HG03521 (cell line): ENCODE results near the gene LRCH1.
"Not testable (repeated sequence)": the region's sequence is repeated elsewhere in the genome, so short reads cannot be mapped to it uniquely, and the experiment has no call there.

ENCODE experiments used
- ATAC-seq: cut with Tn5 transposase; IDR thresholded peaks from one replicate; pipeline ENCODE4 v1.9.1; 2021; ENCODE audit warnings: mild to moderate bottlenecking, moderate library complexity; ENCODE audit not compliant: unreplicated experiment

The LRCH1 gene

DNA sequence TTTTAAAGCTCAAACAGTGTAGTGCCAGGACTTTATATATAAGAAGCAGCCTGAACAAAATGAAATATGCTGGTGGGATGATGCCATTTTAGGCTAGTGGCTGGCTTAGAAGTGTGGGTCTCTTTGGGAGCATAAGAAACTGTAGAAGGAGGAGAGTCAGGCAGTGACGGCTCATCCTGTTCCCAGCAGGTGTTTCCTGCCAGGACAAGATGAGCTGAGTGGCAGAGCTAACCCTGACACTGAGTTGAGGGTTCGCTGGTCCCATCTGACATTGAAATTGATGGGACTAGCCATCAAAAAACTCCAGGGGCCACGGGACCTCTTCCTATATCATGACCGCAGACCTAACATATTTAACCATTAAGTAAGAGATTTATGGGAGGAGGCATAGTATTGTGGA lies 192.7 kb downstream of the LRCH1 start:
- ATAC-seq = no peak

DNA sequence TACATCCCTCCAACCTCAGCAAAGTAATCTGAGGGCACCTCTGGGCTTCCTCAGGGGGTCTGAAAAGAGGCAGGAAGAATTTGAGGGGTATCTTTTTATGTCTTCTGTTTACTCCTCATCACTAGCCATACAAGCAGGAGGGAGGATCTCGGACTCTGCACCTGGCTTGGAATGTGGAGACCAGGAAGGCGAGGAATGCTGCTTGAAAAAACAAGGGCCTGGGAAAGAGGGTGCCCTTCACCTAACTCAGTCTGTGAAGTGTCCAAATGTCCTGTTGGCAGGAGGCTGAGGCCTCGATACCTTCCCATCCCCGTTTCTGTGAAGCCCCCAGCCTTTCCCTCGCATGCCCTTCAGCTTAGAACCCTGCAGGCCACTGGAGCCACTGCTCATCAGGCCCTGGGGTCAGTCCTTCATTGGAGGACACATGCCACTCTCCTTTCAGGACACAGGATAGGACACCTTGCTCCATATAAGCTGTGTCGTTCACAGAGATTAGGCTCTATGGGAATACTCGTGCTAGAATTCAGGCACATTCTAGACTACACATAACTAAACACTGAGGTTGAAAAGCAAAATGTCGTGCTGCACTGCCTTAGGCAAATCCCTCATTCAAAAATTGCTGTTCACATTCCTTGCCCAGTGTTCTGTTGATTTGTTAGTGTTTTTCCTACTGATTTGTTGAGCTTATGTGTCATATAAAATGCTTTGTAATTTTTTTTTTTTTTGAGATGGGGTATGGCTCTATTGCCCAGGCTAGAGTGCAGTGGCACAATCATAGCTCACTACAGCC lies 194.3 kb downstream of the LRCH1 start:
- no peak for ATAC-seq

DNA sequence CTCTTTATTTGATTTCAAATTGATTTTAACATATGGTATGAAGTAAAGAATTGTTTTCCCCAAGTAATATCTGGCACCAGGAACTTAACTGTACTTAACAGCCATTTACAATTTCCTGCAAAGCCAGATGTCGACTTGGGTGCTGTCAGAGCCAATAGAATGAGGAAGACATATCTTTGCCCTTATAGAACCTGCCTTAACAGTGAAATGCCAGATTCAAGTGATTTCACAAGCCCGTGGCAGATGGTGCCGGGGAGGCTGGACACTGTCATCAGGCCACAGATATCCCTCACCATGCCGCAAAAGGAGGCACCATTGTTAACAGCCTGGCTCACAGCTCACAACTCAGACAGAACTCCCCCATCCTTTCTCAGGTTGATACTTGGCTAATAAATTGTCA lies 195.3 kb downstream of the LRCH1 start:
- no peak for ATAC-seq

DNA sequence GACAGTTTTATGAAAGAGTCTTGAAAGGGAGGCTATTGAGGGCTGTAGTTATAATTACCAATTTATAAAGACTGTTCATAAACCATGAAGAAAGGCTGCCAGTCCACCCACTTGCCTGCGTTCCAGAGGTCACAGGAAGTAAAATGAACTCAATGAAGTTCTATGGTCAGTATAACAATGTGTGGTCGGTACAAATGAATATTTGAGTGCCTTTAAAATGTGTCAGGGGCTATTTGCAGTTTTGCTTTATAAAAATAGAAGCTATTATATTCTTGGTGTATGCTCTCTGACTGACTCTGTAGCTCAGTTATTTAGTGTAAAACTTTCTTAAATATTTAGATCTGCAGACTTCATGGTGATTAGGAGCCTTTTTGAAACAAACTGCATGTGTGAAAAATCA lies 197.0 kb downstream of the LRCH1 start:
- no peak for ATAC-seq

- ATAC-seq = peak; percentile 72
Measured at GRCh38 chr13:46751811-46752635, 199.1 kb downstream of the LRCH1 start.

DNA sequence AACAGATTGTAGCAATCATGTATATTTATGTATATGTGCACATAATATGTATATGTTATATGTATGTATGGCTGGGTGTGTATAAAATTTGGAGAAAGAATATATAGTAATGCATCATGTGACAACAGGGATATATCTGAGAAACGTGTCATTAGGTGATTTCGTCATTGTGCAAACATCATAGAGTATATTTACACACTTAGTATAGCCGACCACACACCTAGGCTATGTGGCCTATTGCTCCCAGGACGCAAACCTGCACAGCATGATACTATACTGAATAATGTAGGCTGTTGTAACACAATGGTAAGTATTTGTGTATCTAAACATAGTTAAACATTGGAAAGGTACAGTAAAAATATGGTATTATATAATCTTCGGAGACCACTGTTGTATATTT lies 200.2 kb downstream of the LRCH1 start:
- no peak for ATAC-seq

GRCh38 chr13:46753917-46754316 lies 200.9 kb downstream of the LRCH1 start:
- ATAC-seq = no peak

DNA sequence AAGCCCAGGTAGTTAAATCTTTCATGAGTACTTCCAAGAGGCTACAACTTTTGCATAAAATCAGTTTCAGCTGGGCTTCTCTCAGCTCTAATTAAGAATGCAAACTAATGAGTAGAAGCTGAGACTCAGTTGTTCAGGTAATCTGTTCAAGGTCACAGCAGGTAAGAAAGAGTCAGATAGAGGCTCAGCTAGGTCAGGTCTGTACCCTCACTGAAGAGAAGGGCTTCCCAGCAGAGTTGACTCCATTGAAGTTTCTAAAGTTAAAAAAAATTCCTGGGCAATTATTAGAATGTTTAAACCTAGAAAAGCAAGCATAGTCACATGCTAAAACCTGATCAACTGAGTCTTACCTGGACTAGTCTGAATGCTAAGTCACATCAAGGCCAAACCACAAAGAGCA lies 201.8 kb downstream of the LRCH1 start:
- ATAC-seq = no peak

GRCh38 chr13:46755508-46755907 lies 202.5 kb downstream of the LRCH1 start:
- ATAC-seq = not testable (repeated sequence)

GRCh38 chr13:46756977-46757376 lies 204.0 kb downstream of the LRCH1 start:
- ATAC-seq = no peak

DNA sequence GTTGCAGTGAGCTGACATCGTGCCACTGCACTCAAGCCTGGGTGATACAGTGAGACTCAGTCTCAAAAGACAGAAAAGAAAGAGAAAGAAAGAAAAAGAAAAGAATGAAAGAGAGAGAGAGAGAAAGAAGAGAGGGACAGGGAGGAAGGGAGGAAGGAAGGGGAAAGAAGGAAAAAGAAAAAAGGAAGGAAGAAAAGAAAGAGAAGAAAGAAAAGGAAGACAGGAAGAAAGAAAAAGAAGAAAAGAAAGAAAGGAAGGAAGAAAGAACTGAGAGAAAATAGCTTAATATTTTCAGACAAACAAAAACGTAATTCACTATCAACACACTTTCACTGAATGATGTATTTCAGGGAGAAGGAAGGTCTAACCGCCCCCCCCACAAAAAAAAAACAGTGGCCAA lies 204.7 kb downstream of the LRCH1 start:
- no peak for ATAC-seq

DNA sequence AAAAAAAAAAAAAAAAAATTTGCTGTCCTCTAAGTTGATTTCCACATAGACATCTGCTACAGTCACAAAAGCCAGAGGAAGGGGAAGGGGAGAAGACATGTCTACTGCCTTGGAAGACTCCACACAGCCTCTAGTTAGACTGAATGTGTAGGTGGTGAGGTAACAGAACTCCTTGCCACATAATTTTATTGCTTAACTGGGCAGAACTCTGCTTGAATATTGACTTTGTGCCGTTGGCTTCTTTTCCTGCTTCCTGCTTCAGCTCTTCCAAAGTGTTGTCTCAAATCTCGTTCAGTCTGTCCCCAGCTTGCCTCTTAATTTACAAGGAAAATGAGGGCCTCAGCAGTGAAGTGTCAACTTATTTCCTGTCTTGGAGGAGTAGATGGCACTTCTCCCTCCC lies 206.9 kb downstream of the LRCH1 start:
- ATAC-seq = no peak

DNA sequence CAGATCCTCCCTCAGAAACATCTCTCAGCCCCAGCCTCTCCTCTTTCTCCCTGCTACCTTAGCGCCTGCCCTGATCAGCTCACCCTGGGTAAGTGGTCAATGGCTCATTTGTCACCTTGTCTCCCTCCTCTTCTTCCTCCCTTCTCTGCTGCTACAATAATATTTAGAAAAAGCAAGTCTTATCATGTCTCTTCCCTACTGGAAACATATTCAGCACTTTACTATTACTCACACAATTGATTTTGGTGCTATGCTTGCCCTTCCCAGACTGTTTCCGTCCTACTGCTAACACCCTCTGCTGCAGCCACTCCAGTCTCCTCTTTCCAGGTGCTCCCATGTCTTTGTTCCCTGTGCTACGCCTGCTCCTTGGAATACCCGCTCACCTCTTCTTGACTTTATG lies 208.2 kb downstream of the LRCH1 start:
- ATAC-seq = no peak

DNA sequence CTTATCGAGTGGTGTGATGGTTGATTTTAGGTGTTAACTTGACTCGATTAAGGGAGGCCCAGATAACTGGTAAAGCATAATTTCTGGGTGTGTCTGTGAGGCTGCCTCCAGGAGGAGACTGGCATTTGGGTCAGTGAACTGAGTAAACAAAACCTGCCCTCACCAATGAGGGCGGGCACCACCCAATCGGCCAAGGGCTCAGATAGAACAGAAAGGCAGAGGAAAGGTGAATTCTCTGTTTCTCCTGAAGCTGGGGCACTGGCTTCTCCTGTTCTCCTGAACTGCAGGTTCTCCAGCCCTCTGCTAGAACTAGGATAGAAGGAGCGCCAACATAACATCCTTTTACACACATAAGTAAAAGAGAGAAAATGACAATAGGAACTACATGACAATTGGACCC lies 208.9 kb downstream of the LRCH1 start:
- ATAC-seq = no peak

DNA sequence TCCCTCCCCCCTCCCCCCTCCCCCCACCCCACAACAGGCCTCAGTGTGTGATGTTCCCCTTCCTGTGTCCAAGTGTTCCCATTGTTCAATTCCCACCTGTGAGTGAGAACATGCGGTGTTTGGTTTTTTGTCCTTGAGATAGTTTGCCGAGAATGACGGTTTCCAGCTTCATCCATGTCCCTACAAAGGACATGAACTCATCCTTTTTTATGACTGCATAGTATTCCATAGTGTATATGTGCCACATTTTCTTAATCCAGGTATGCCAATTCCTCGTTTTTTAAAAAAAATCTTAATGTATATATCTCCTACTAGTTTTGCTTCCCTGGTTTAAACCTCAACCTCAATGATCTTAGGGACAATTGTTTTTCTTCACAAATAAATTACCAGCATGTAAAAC lies 217.0 kb downstream of the LRCH1 start:
- not testable (repeated sequence) for ATAC-seq

GRCh38 chr13:46771693-46772092 lies 218.7 kb downstream of the LRCH1 start:
- ATAC-seq = no peak

DNA sequence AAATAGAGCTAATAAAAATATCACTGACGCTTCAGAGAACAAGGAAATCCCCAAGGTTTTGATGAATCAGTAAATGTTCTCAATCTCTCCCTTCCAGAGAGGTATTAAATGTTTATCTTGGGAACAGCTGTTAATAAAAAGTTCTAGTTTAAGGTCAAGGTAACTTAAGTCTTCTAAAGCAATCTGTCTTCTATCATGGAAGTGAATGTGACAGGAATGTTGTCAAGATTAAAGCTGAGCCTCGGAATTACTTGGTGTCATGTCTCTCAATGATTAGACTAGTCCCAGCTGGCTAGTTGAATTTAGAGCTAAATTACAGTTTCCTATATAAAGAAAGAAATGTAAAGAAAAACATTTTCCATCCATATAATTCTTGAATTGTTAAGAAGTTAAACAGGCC lies 220.6 kb downstream of the LRCH1 start:
- no peak for ATAC-seq

DNA sequence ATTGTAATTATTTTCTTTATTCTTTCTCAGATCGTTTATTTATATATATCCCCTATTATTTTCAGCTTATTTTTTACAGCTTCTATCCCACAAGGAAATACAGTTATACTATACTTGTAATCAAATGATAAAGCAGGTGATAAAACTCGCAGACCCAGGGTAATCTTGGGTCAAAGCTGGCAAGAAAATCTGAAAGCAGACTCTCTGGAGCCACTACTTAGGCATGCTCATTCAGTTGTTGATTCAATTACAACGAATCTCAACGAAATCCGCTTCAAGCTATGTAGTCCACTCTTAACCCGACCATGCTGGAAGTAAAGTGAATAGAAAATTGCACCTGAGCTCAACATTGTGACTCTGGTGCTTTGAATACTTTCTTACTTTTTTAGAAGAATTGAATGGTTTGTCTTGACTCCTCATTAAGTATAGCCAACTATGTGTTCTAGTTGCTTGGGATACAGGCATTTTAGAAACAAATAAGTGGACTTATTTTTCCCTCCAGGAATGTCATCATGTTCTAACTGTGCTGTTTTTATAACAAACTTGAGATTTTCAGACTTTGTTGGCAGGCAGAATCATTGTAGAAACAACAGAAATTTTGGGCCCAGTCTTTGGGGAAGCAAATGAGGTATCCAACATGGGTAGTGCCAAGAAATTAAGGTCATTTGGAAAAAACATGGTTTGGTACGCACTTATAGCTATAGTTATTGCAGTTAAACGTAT lies 222.6 kb downstream of the LRCH1 start:
- ATAC-seq = no peak

- ATAC-seq = no peak
Measured at GRCh38 chr13:46778095-46778494, 225.1 kb downstream of the LRCH1 start.

GRCh38 chr13:46778890-46779289 lies 225.9 kb downstream of the LRCH1 start:
- no peak for ATAC-seq

DNA sequence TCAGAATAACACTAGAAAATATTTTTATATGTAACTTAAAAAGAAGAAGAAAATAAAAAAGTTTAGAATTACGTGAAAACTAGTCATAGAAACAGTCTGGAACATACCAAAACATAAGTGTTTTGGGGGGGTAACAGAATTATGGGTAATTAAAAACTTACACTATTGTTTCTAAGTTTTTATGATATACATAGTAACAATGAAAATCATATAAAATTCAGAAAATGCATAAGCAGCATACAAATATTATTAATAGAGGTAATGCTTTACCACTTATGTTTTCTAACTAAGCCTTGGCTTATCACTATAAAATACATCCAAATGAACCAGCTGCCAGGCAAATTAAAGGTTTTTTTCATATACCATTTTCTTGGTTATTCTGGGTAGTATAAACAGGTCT lies 229.1 kb downstream of the LRCH1 start:
- no peak for ATAC-seq

DNA sequence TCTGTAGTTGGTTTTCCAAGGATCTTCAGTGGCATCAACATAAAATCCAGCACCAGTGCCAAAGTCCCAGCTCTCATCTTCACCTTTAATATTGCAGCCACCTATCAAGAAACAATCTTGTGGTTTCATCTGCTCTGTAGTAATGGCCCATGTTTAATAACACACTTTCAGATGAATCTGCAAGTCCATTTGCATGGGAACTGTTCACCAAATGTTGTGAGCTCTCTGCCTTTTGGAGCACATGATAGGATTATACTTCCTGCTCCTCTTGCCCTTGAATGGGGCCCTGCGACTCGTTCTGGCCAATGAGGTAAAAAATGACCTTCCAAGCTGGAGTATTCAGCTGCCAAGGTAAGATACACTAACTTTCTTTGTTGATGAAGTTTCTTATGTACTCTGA lies 229.7 kb downstream of the LRCH1 start:
- ATAC-seq = no peak
